Measurements from ENCODE around the gene MAPKAP1.

DNA sequence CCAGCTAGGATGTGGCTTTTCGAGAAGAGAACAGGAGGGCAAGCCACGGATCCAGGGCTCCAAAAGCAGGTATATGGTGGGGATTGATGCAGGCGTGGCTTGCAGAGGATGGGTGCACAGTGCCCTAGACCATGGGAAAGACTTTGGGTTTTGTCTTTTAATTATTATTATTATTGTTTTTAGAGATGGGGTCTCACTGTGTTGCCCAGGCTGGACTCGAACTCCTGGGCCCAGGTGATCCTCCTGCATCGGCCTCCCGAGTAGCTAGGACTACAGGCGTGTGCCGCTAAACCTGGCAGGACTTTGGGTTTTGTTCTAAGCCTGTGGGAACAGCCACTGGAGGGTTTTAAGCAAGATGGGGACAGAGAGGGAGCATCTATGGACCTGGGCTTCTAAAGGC is 293.4 kb downstream of the MAPKAP1 start:
- TF ChIP-seq, protein P1, sequence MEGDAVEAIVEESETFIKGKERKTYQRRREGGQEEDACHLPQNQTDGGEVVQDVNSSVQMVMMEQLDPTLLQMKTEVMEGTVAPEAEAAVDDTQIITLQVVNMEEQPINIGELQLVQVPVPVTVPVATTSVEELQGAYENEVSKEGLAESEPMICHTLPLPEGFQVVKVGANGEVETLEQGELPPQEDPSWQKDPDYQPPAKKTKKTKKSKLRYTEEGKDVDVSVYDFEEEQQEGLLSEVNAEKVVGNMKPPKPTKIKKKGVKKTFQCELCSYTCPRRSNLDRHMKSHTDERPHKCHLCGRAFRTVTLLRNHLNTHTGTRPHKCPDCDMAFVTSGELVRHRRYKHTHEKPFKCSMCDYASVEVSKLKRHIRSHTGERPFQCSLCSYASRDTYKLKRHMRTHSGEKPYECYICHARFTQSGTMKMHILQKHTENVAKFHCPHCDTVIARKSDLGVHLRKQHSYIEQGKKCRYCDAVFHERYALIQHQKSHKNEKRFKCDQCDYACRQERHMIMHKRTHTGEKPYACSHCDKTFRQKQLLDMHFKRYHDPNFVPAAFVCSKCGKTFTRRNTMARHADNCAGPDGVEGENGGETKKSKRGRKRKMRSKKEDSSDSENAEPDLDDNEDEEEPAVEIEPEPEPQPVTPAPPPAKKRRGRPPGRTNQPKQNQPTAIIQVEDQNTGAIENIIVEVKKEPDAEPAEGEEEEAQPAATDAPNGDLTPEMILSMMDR (IDR thresholded peaks at IDR 0.05; ENCODE audit: low read length) = no peak
- no peak for TF ChIP-seq EZH2 (IDR thresholded peaks at IDR 0.05; ENCODE audit: borderline replicate concordance, low read length)
